DMS79 (cell line): ENCODE measurements around the gene SIRPD.
"Not testable (repeated sequence)": the region's sequence is repeated elsewhere in the genome, so short reads cannot be mapped to it uniquely, and the experiment has no call there.

Source experiments
- DNase-seq: peaks from one replicate; lab custom pipeline; 2025; lab: John Stamatoyannopoulos, UW

SIRPD gene

DNA sequence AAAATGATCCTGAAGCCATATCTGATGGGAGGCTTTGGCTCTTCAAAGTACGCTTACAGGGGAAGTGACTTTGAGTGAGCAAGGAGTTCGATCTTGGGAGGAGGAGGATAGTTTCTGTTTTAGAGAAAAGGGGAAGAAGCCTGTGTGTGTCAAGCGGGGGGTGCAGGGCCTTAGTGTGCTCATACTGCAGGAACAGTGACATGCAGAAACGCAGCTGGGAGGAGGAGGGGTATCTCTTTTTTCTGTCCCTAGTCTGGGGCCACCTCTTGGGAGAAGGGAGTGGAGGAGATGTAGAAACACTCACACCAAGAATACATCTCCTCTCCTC, 19.8 kb downstream of the SIRPD start:
- no peak for DNase-seq

DNA sequence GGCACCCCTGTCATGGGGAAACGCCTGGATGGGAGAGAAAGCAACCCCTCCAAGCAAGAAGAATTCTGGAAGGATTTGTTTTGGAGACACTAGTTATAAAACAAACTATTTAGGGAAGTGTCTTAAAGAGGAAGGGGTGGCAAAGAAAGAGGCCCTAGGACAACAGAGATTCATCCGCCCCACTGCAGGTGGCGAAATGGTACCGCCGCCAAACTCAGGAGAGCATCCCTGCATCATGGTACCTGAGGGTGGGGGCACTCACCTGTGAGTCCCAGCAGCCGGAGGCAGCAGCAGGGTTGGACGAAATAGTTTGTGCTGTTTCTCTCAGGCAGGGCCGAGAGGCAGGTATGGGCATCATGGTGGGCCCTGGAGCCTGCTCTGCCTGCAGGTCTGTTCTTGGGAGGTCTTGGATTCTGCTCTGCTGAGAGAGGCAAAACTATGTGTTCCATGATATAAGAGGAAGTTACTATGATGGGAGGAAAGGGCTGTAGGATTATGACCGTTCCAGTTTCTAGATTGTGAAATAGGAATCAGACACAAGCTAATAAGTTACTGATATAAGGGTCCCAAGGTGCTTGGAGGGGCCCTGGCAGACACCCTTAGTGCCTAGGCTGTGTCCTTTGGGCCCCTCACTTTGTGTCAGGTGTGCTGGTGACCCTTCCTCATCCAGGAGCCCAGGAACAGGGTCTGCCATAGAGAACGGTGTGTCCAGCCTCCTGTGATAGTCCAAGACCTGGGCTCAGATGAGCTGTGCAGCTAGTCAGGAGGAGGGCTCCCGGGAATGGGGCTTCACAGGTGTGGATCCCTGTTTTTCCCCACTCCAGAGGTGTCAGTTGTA, 20.4 kb downstream of the SIRPD start:
- no peak for DNase-seq

DNA sequence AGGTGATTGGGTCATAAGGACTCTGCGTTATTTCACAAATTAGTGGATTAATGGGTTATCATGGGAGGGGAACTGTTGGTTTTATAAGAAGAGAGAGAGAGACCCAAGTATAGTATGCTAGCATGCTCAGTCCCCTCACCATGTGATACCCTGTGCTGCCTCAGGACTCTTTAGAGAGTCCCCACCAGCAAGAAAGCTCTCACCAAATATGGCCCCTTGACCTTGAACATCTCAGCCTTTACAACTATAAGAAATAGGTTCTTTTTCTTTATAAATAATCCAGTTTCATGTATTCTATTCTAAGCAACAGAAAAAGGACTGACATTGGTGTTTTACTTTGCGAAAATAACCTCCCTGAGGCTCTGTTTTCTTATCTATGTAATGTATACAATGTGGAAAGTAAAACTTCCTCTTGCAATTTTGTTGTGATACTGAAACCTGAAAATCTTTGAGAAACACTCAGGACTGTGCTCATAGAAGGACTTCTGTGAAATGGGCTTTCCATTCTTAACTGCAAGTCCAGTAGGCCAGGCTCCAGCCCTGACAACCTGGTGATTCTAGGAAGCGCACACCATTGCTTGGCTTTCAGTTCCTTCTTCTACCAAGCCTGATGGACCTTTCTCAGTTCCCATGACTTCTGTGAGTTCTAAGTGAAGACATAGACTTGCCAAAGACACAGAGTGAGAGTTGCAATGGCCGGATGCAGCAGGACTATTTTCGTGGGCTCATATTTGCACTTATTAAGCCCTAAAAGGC, 21.9 kb downstream of the SIRPD start:
- no peak for DNase-seq

DNA sequence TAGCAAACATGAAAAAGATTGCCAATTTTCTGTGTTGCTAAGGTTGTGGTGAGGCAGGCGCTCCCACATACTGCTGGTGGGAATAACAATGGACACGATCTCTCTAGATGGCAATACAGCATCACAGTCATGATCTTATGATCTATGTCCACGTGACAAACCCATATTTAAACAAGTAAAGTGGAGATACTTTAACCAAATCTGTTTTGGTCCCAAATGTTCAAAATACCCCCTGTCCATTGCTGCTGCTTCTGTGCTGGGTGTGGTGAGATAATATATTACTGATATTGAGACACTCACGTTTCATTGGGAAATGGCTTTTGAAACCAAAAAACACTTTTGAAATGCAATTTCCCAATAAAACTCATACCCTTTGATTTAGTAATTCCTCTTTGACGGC, 23.0 kb downstream of the SIRPD start:
- DNase-seq = no peak

- DNase-seq = no peak
These were observed 24.4 kb downstream of the SIRPD start for GRCh38 chr20:1533059-1533458.

DNA sequence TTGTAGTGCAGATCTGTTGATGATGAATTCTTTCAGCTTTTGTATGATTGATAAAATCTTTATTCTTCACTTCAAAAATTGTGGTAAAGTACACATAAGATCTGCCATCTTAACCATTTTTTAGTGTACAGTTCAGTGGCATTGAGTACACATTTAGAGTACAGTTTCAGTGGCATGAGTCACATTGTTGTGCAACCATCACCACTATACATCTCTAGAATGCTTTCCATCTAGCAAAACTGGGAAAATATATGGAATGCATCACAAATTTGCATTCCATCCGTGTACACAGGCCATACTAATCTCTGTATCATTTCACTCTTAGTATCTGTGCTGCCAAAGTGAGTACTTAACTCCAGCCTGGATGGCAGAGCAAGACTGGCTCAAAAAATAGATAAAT, 28.7 kb downstream of the SIRPD start:
- no peak for DNase-seq

DNA sequence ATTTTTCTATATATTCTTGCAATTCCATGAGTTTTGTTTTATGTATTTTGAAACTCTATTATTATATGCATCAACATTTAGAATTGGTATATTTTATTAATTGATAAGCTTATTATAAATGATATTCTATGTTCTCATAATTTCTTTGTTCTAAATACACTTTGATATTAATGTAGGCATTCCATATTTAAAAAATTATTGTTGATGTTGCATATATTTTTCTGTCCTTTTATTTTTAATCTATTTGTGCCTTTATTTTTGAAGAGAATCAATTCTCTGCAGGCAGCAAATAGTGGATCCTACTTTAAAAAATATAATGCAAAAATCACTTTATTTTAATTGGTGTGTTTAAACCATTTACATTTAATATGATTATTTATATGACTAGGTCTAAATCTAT, 29.6 kb downstream of the SIRPD start:
- no peak for DNase-seq

- no peak for DNase-seq
These were observed 30.6 kb downstream of the SIRPD start for GRCh38 chr20:1526896-1527295.

DNA sequence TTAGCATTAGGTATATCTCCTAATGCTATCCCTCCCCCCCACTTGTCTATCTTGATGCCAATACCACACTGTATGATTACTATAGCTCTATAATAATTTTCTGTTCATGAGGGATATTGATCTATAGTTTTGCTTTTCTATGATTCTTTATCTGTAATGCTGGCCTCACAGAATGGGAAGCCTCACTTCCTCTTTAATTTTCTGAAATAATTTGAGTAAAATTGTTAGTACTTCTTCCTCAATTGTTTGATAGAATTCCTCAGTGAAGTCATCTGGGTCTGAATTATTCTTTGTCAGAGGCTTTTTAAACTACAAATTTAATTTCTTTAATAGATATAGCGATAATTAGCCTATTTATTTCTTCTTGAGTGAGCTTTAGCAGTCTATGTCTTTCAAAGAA, 31.2 kb downstream of the SIRPD start:
- DNase-seq = no peak

GRCh38 chr20:1524004-1524403, 33.5 kb downstream of the SIRPD start:
- no peak for DNase-seq

GRCh38 chr20:1517010-1517409, 40.5 kb downstream of the SIRPD start:
- DNase-seq = no peak

GRCh38 chr20:1513801-1514200, 43.7 kb downstream of the SIRPD start:
- DNase-seq = no peak

GRCh38 chr20:1509237-1509636, 48.3 kb downstream of the SIRPD start:
- no peak for DNase-seq

DNA sequence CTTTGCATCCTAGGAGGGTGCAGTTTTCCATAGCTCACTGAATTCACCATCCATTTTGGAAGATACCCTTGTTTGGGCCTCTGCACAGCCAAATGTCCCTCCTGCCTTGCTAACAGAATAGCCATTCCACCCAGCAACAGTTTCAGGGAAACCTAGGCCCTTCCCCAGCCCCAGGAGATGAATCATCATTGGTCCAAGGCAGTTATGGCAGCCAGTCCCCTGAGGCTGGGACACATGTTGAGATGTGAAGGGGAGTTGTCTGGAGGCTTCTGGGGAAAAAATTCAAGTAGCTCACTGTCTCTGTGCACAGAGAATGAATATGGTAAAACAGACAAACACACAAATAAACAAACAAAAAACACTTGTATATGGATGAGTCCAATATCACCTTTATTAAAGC, 48.9 kb downstream of the SIRPD start:
- DNase-seq = no peak

GRCh38 chr20:1507276-1507675, 50.2 kb downstream of the SIRPD start:
- DNase-seq = no peak

- DNase-seq = no peak
These were observed 51.6 kb downstream of the SIRPD start for GRCh38 chr20:1505871-1506270.

GRCh38 chr20:1505361-1505760, 52.1 kb downstream of the SIRPD start:
- DNase-seq = no peak

GRCh38 chr20:1503564-1504227, 53.8 kb downstream of the SIRPD start:
- no peak for DNase-seq

- no peak for DNase-seq
These were observed 57.0 kb downstream of the SIRPD start for GRCh38 chr20:1500496-1500895.

DNA sequence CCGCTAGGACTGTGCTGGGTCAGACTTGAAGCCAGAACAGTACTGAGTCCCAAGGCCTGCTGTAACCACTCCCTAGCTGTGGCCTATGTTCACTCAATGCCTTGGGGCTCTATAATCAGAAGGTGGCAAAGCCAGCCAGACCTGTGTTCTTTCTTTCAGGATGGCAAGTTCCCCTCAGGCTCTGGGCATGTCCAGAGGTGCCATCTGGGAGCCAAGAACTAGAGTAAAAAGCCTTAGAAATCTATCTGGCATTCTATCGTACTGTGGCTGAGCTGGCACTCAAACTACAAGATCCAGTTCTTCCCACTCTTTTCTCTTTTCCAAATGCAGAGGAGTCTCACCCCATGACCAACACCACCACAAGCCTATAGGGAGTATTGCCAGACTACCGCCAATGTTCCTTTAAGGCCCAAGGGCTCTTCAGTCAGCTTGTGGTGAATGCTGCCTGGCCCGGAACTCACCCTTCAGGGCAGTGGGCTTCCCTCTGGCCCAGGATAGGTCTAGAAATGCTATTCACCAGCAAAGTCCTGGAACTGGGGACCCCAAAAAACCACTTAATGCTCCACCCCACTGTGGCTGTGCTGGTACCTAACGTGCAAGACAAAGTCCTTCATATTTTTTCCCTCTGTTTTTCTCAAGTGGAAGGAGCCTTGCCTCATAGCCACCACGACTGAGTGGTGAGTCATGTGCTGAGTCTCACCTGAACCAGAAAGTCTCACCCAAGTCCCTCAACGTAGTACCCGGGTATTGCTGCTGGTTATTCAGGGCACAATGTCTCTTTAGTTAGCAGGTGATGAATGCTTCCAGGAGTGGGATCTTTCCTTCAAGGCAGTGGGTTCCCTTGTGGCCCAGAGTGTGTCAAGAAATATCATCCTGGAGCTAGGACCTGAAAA, 57.7 kb downstream of the SIRPD start:
- DNase-seq = no peak

GRCh38 chr20:1497371-1497770, 60.1 kb downstream of the SIRPD start:
- DNase-seq = not testable (repeated sequence)

GRCh38 chr20:1496930-1497329, 60.6 kb downstream of the SIRPD start:
- no peak for DNase-seq
